Right atrium auricular region (tissue), 2 donors: ENCODE data around the gene PAK6. TPM values are rescaled to one million over a fixed set of nuclear protein-coding genes. Genes with fewer than 3 reads are reported as not detected.

Experiments used
- DNase-seq: peaks from one replicate; pipeline ENCODE4 v3.0.0-alpha.2; 2019; ENCODE audit warnings: low spot score
- H3K27ac ChIP-seq, 2 donors: fragments of 200-600 bp; sonication (generic); 1 replicate in 1 of 2; 2 replicates in 1 of 2; pipeline ENCODE4 v1.5.1; 2016 to 2019
- H3K27me3 ChIP-seq, 2 donors: fragments of 200-600 bp; sonication (generic); one replicate each; pipeline versions ENCODE4 v1.5.1 to v1.6.0; 2017 to 2019
- H3K36me3 ChIP-seq: fragments of 200-600 bp; sonication (generic); one replicate; pipeline ENCODE4 v1.5.1; 2016
- H3K4me1 ChIP-seq, 2 donors: fragments of 200-600 bp; sonication (generic); one replicate each; pipeline versions ENCODE4 v1.5.1 to v1.6.0; 2017 to 2019
- H3K4me3 ChIP-seq, 2 donors: fragments of 200-600 bp; sonication (generic); 1 replicate in 1 of 2; 2 replicates in 1 of 2; pipeline ENCODE4 v1.5.1; 2017 to 2019; ENCODE audit warnings: mild to moderate bottlenecking in 1 of 2, moderate library complexity in 1 of 2
- H3K9me3 ChIP-seq, 2 donors: fragments of 200-600 bp; sonication (generic); one replicate each; pipeline ENCODE4 v1.5.1; 2019
- total RNA-seq, 2 donors: library from RNA; depleted of rRNA; stranded (reverse); fragments of >200 nt; gene quantifications; one replicate each; pipeline ENCODE4 v1.1.0, GENCODE V29; 2016
- TF ChIP-seq, protein P1 (sequence below), 2 donors: fragments of 200-600 bp; sonication (generic); IDR thresholded peaks; one replicate each; pipeline ENCODE4 v1.5.1; 2019; ENCODE audit warnings: antibody characterized with exemption in 2 of 2

PAK6 gene
- total RNA-seq, 2 donors from 2014 or later: 15.3 to 32.5 TPM

DNA sequence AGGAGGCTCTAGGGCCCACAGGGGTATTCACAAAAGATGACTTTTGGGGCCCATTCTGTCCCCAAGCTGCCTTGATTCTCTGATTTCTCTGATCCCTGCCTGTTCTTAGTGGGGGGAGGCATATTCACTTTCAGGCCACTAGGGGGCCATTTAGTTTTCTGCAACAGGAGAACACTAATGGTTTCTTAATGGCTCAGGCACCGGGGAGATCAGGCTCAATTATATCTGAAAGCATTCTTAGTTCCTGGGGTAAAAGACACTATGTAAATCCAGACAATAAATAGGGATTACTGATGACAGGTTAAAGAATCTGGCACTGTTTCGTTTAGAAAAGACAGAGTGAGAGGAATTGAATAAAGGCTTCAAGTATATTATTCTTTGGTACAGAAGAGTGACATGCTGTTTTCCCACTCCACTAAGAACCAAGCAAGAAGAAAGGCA is 82.1 kb downstream of the PAK6 start:
- Histone ChIP-seq H3K36me3 (no peaks in the 10 kb centered on the region), H3K27me3 (no peaks in the 10 kb centered on the region), H3K4me3 (no peak overlapping the region), H3K4me1 (peaks cover 0 to 30% of the 10 kb centered on the region in 2 donors), H3K9me3 (no peaks in the 10 kb centered on the region), H3K27ac (peak overlapping the region; percentile 3 to 24)
- TF ChIP-seq, protein P1, sequence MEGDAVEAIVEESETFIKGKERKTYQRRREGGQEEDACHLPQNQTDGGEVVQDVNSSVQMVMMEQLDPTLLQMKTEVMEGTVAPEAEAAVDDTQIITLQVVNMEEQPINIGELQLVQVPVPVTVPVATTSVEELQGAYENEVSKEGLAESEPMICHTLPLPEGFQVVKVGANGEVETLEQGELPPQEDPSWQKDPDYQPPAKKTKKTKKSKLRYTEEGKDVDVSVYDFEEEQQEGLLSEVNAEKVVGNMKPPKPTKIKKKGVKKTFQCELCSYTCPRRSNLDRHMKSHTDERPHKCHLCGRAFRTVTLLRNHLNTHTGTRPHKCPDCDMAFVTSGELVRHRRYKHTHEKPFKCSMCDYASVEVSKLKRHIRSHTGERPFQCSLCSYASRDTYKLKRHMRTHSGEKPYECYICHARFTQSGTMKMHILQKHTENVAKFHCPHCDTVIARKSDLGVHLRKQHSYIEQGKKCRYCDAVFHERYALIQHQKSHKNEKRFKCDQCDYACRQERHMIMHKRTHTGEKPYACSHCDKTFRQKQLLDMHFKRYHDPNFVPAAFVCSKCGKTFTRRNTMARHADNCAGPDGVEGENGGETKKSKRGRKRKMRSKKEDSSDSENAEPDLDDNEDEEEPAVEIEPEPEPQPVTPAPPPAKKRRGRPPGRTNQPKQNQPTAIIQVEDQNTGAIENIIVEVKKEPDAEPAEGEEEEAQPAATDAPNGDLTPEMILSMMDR (IDR thresholded peaks at IDR 0.05): peak; percentile 85 to 95
- DNase-seq: no peak

DNA sequence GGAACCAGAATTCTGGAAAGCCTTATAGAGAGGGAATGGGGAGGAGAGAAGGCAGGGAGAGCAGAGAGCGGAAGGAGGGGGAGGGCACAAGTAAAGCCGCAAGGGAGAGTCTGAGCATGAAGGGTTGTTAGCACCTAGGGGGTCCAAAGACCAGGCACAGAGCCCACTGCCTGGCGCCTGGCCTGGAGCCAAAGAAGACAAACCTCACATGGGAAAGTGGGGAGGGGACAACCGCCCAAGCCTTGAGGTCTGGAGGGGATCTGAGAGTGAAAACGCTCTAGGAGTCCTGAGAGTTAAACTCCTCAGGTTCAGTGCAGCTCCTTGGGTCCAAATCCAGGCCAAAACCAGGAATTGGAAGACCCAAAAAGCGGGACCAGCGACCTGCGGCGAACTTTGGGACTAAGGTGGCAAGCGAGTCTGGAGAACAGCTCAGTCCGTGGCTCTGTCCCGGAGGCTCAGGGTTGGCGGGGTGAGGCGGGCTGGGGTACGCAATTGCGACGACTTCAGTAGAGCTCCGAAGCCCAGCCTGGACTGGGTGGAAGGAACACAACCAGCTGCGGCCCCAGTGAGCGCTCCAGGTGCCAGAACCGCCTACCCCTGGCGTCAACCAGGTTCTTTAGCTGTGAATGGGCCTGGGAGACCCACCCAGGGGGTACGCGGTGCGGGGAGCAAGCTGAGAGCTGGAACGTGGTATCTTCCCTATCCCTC is 83.8 kb downstream of the PAK6 start:
- TF ChIP-seq, protein P1 (IDR thresholded peaks at IDR 0.05): no peak
- Histone ChIP-seq H3K27ac (peak overlapping the region; percentile 79 to 80), H3K4me1 (peaks cover 0 to 47% of the 10 kb centered on the region in 2 donors), H3K4me3 (peak overlapping the region; percentile 85 to 90), H3K36me3 (no peaks in the 10 kb centered on the region), H3K27me3 (no peaks in the 10 kb centered on the region), H3K9me3 (no peaks in the 10 kb centered on the region)
- no peak for DNase-seq

GRCh38 chr15:40323239-40323952 is 84.5 kb downstream of the PAK6 start, which contains the start of gene INAFM2:
TSS of gene INAFM2 (plus strand) at chr15:40323692. CDS start at chr15:40324056, 364 bp downstream.
- Histone ChIP-seq H3K4me3 (peak within 1 kb of the TSS; percentile 85 to 90), H3K27me3 (no peaks in the 10 kb centered on the region), H3K27ac (peak within 1 kb of the TSS; percentile 90 to 93), H3K4me1 (peaks cover 0 to 54% of the 10 kb centered on the region in 2 donors), H3K9me3 (no peaks in the 10 kb centered on the region), H3K36me3 (no peaks in the 10 kb centered on the region)
- TF ChIP-seq, protein P1 (IDR thresholded peaks at IDR 0.05): peak; percentile 48 to 75
- DNase-seq: peak; percentile 87

- DNase-seq: no peak
- Histone ChIP-seq H3K4me3 (peak overlapping the region; percentile 85 to 90), H3K27ac (peak overlapping the region; percentile 90 to 93), H3K27me3 (no peaks in the 10 kb centered on the region), H3K4me1 (peaks cover 0 to 63% of the 10 kb centered on the region in 2 donors), H3K36me3 (no peaks in the 10 kb centered on the region), H3K9me3 (no peaks in the 10 kb centered on the region)
- TF ChIP-seq, protein P1 (IDR thresholded peaks at IDR 0.05): no peak
Measured at GRCh38 chr15:40323953-40324937, 85.4 kb downstream of the PAK6 start.

DNA sequence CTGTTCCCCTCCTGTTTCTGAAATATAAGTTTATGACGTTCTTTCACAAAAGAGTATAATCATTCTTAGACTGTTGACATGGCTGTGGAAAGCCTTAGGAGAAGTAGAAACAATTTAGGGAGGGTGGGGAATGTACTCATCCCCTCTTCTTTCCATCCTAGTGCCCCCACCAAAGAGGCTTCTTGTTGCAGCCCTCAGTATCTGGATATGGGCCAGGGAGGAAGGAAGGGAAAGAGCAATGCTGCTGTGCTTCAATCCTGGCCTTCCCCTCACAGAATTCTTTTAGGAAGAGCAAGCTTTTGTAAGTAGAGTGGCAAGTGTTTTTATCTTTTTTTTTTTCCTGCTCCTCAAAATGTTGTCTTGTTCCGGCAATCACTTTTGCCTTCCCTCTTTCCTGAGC is 86.3 kb downstream of the PAK6 start:
- H3K27ac ChIP-seq: peak overlapping the region; percentile 90 to 93
- H3K4me1 ChIP-seq: peaks cover 0 to 72% of the 10 kb centered on the region in 2 donors
- no peaks in the 10 kb centered on the region for H3K9me3 ChIP-seq
- TF ChIP-seq, protein P1 (IDR thresholded peaks at IDR 0.05): no peak
- no peaks in the 10 kb centered on the region for H3K27me3 ChIP-seq
- no peak for DNase-seq
- H3K4me3 ChIP-seq: peak overlapping the region; percentile 85 to 90
- no peaks in the 10 kb centered on the region for H3K36me3 ChIP-seq
